ENCODE results near the gene EIF3A. TPM values are rescaled to one million over a fixed set of nuclear protein-coding genes. Genes with fewer than 3 reads are reported as not detected.

The EIF3A gene
- total RNA-seq, 1 donor from 2014 or later = 150 TPM

- H3K36me3 ChIP-seq (ENCODE audit: control insufficient read depth, insufficient read depth, low read length) = peaks cover 23% of the 10 kb centered on the region
- no peak for FAIRE-seq
Observed at GRCh38 chr10:119049777-119050176, 30.8 kb downstream of the EIF3A start.

DNA sequence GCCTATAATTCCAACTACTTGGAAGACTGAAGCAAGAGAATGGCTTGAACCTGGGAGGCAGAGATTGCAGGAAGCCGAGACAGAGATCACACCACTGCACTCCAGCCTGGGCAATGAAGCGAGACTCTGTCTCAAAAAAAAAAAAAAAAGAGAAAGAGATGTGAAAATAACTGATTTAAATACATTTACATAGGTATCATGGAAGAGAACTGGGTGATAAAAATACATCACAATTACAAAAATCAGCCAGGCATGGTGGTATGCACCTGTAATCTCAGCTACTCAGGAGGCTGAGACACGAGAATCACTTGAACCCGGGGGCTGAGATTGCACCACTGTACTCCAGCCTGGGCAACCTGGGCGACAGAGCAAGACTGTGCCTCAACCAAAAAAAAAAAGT is 31.3 kb downstream of the EIF3A start:
- TF ChIP-seq, protein P1, sequence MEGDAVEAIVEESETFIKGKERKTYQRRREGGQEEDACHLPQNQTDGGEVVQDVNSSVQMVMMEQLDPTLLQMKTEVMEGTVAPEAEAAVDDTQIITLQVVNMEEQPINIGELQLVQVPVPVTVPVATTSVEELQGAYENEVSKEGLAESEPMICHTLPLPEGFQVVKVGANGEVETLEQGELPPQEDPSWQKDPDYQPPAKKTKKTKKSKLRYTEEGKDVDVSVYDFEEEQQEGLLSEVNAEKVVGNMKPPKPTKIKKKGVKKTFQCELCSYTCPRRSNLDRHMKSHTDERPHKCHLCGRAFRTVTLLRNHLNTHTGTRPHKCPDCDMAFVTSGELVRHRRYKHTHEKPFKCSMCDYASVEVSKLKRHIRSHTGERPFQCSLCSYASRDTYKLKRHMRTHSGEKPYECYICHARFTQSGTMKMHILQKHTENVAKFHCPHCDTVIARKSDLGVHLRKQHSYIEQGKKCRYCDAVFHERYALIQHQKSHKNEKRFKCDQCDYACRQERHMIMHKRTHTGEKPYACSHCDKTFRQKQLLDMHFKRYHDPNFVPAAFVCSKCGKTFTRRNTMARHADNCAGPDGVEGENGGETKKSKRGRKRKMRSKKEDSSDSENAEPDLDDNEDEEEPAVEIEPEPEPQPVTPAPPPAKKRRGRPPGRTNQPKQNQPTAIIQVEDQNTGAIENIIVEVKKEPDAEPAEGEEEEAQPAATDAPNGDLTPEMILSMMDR (IDR thresholded peaks at IDR 0.05; ENCODE audit: insufficient read depth, low read length, severe bottlenecking) = no peak
- FAIRE-seq (no peak), DNase-seq (ENCODE audit: low read depth) (no peak)
- Histone ChIP-seq H3K4me3 (ENCODE audit: low read depth, low read length) (no peak overlapping the region), H3K36me3 (ENCODE audit: control insufficient read depth, insufficient read depth, low read length) (peaks cover 23% of the 10 kb centered on the region), H3K27me3 (ENCODE audit: control insufficient read depth, insufficient read depth, low read length) (no peaks in the 10 kb centered on the region)

More at GRCh38 chr10:119049777-119050176, 30.8 kb downstream of the EIF3A start:
- TF ChIP-seq, protein P1 (IDR thresholded peaks at IDR 0.05; ENCODE audit: insufficient read depth, low read length, severe bottlenecking) = no peak
- Histone ChIP-seq H3K4me3 (ENCODE audit: low read depth, low read length) (no peak overlapping the region), H3K27me3 (ENCODE audit: control insufficient read depth, insufficient read depth, low read length) (no peaks in the 10 kb centered on the region)
- no peak for DNase-seq (ENCODE audit: low read depth)

GRCh38 chr10:119045561-119045960 is 35.1 kb downstream of the EIF3A start:
- no peak for DNase-seq (ENCODE audit: low read depth)
- no peak for FAIRE-seq
- Histone ChIP-seq H3K36me3 (ENCODE audit: control insufficient read depth, insufficient read depth, low read length) (peaks cover 36% of the 10 kb centered on the region), H3K27me3 (ENCODE audit: control insufficient read depth, insufficient read depth, low read length) (no peaks in the 10 kb centered on the region), H3K4me3 (ENCODE audit: low read depth, low read length) (no peak overlapping the region)
- TF ChIP-seq, protein P1 (IDR thresholded peaks at IDR 0.05; ENCODE audit: insufficient read depth, low read length, severe bottlenecking) = no peak

GRCh38 chr10:119042169-119042568 is 38.4 kb downstream of the EIF3A start:
- TF ChIP-seq, protein P1 (IDR thresholded peaks at IDR 0.05; ENCODE audit: insufficient read depth, low read length, severe bottlenecking) = no peak
- no peak for FAIRE-seq
- H3K36me3 ChIP-seq (ENCODE audit: control insufficient read depth, insufficient read depth, low read length) = peaks cover 36% of the 10 kb centered on the region

DNA sequence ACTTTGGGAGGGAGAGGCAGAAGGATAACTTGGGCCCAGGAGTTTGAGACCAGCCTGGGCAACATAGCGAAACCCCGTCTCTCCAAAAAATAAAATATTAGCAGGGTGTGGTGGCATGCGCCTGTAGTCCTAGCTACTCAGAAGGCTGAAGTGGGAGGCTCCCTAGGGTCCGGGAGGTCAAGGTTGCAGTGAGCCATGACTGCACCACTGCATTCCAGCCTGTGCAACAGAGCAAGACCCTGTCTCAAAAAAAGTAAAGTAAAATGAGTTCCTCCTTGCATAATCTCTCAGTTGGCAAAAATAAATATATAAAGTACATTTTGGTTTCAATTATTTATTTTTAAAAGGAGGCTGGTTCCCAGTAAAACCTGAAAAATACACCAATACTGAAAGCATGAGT is 39.3 kb downstream of the EIF3A start:
- TF ChIP-seq, protein P1 (IDR thresholded peaks at IDR 0.05; ENCODE audit: insufficient read depth, low read length, severe bottlenecking) = no peak
- FAIRE-seq = no peak
- Histone ChIP-seq H3K27me3 (ENCODE audit: control insufficient read depth, insufficient read depth, low read length) (no peaks in the 10 kb centered on the region), H3K4me3 (ENCODE audit: low read depth, low read length) (no peak overlapping the region), H3K36me3 (ENCODE audit: control insufficient read depth, insufficient read depth, low read length) (peaks cover 38% of the 10 kb centered on the region)
- no peak for DNase-seq (ENCODE audit: low read depth)

More at GRCh38 chr10:119042169-119042568, 38.4 kb downstream of the EIF3A start:
- Histone ChIP-seq H3K4me3 (ENCODE audit: low read depth, low read length) (no peak overlapping the region), H3K27me3 (ENCODE audit: control insufficient read depth, insufficient read depth, low read length) (no peaks in the 10 kb centered on the region)
- no peak for DNase-seq (ENCODE audit: low read depth)

GRCh38 chr10:119039161-119039560 is 41.5 kb downstream of the EIF3A start:
- peaks cover 39% of the 10 kb centered on the region for H3K36me3 ChIP-seq (ENCODE audit: control insufficient read depth, insufficient read depth, low read length)
- H3K4me3 ChIP-seq (ENCODE audit: low read depth, low read length) = no peak overlapping the region
- FAIRE-seq (no peak), DNase-seq (ENCODE audit: low read depth) (no peak)
- TF ChIP-seq, protein P1 (IDR thresholded peaks at IDR 0.05; ENCODE audit: insufficient read depth, low read length, severe bottlenecking) = no peak
- H3K27me3 ChIP-seq (ENCODE audit: control insufficient read depth, insufficient read depth, low read length) = no peaks in the 10 kb centered on the region

All from bronchial epithelial cell (primary cell).